ENCODE data around the gene ACTC1. TPM values are rescaled to one million over a fixed set of nuclear protein-coding genes. Genes with fewer than 3 reads are reported as not detected.

The ACTC1 gene
- total RNA-seq, 1 experiment from 2014 or later = not detected

GRCh38 chr15:34802371-34802770 is 7.0 kb upstream of the ACTC1 start:
- TF ChIP-seq, protein P1, sequence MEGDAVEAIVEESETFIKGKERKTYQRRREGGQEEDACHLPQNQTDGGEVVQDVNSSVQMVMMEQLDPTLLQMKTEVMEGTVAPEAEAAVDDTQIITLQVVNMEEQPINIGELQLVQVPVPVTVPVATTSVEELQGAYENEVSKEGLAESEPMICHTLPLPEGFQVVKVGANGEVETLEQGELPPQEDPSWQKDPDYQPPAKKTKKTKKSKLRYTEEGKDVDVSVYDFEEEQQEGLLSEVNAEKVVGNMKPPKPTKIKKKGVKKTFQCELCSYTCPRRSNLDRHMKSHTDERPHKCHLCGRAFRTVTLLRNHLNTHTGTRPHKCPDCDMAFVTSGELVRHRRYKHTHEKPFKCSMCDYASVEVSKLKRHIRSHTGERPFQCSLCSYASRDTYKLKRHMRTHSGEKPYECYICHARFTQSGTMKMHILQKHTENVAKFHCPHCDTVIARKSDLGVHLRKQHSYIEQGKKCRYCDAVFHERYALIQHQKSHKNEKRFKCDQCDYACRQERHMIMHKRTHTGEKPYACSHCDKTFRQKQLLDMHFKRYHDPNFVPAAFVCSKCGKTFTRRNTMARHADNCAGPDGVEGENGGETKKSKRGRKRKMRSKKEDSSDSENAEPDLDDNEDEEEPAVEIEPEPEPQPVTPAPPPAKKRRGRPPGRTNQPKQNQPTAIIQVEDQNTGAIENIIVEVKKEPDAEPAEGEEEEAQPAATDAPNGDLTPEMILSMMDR (conservative IDR thresholded peaks at IDR 0.05; ENCODE audit: low read depth, low read length) = no peak
- TF ChIP-seq EZH2 (IDR thresholded peaks at IDR 0.05; ENCODE audit: low read length, unreplicated experiment) = no peak
- TF ChIP-seq EZH2phosphoT487 (IDR thresholded peaks at IDR 0.05; ENCODE audit: borderline replicate concordance, low read length) = no peak
- Histone ChIP-seq H3K4me3 (ENCODE audit: low read length) (no peak overlapping the region), H3K9me2 (replicated peaks; ENCODE audit: low read length) (no peaks in the 10 kb centered on the region), H3K27ac (ENCODE audit: low read length) (no peak overlapping the region), H3K9ac (ENCODE audit: low read length) (no peak overlapping the region), H3K9me3 (ENCODE audit: low read length) (no peaks in the 10 kb centered on the region), H4K20me1 (ENCODE audit: low read length) (no peaks in the 10 kb centered on the region), H3K4me1 (ENCODE audit: insufficient read depth, low read length) (no peaks in the 10 kb centered on the region), H3K4me2 (ENCODE audit: low read length) (no peak overlapping the region), H3K27me3 (ENCODE audit: low read length) (peaks cover 5% of the 10 kb centered on the region; the same call in 1 of the 2 replicates), H3F3A (ENCODE audit: low read length, unreplicated experiment) (no peaks in the 10 kb centered on the region), H3K79me2 (ENCODE audit: low read length) (no peaks in the 10 kb centered on the region), H2AFZ (ENCODE audit: low read length) (no peak overlapping the region), H3K36me3 (ENCODE audit: low read depth, low read length) (no peaks in the 10 kb centered on the region)
- ATAC-seq (no peak), DNase-seq (no peak)
- intact Hi-C loops (cut with micrococcal nuclease) = loop anchor here (10.0 kb wide), 1 partner anchor 102 kb away; no protein-coding TSS in a partner anchor
- POLR2A ChIA-PET (ENCODE audit: unreplicated experiment) = no interaction called here
- no TSS peak for BruUV-seq (replicated peaks)
- CTCF ChIA-PET = no interaction called here

GRCh38 chr15:34799149-34800101 is 4.1 kb upstream of the ACTC1 start:
- H3K79me2 ChIP-seq (ENCODE audit: low read length) = no peaks in the 10 kb centered on the region
- no peaks in the 10 kb centered on the region for H3K9me3 ChIP-seq (ENCODE audit: low read length)
- intact Hi-C loops (cut with micrococcal nuclease) = loop anchor here (5.0 to 10.0 kb wide), 3 partner anchors 58 to 175 kb away; no protein-coding TSS in a partner anchor
- TF ChIP-seq EZH2phosphoT487 (IDR thresholded peaks at IDR 0.05; ENCODE audit: borderline replicate concordance, low read length) = no peak
- no peak for TF ChIP-seq EZH2 (IDR thresholded peaks at IDR 0.05; ENCODE audit: low read length, unreplicated experiment)
- TF ChIP-seq, protein P1 (conservative IDR thresholded peaks at IDR 0.05; ENCODE audit: low read depth, low read length) = no peak
- DNase-seq = no peak
- H2AFZ ChIP-seq (ENCODE audit: low read length) = no peak overlapping the region
- BruUV-seq (replicated peaks) = no TSS peak
- H3K9ac ChIP-seq (ENCODE audit: low read length) = no peak overlapping the region
- no peak overlapping the region for H3K27ac ChIP-seq (ENCODE audit: low read length)
- no peak overlapping the region for H3K4me3 ChIP-seq (ENCODE audit: low read length)
- peaks cover 4% of the 10 kb centered on the region; the same call in 1 of the 2 replicates for H3K4me1 ChIP-seq (ENCODE audit: insufficient read depth, low read length)
- ATAC-seq = no peak
- no peak overlapping the region for H3K4me2 ChIP-seq (ENCODE audit: low read length)
- H3K36me3 ChIP-seq (ENCODE audit: low read depth, low read length) = no peaks in the 10 kb centered on the region
- H3F3A ChIP-seq (ENCODE audit: low read length, unreplicated experiment) = no peaks in the 10 kb centered on the region
- no peaks in the 10 kb centered on the region for H3K9me2 ChIP-seq (replicated peaks; ENCODE audit: low read length)
- ChIA-PET POLR2A (ENCODE audit: unreplicated experiment) (no interaction called here), CTCF (no interaction called here)
- peaks cover 25% of the 10 kb centered on the region for H3K27me3 ChIP-seq (ENCODE audit: low read length)
- no peaks in the 10 kb centered on the region for H4K20me1 ChIP-seq (ENCODE audit: low read length)

All from PC-3 (cell line).